Liver (tissue), 9 donors: ENCODE measurements around the gene CELA2A. TPM values are rescaled to one million over a fixed set of nuclear protein-coding genes. Genes with fewer than 3 reads are reported as not detected.

Experiments used
- DNase-seq: peaks from one replicate; pipeline ENCODE4 v3.0.0-alpha.2; 2017; ENCODE audit warnings: low spot score
- H3K27ac ChIP-seq, 2 donors: one replicate each; pipeline ENCODE4 v1.7.0; 2013; ENCODE audit warnings: inconsistent platforms in 2 of 2, low read length in 2 of 2, control low read depth in 1 of 2, low read depth in 1 of 2, mild to moderate bottlenecking in 1 of 2
- H3K27me3 ChIP-seq, 4 donors: one replicate each; pipeline versions ENCODE4 v1.6.1 to v1.7.0; 2013; ENCODE audit warnings: low read length in 3 of 4, inconsistent platforms in 1 of 4, mild to moderate bottlenecking in 1 of 4, moderate library complexity in 1 of 4; ENCODE audit not compliant: control insufficient read depth in 4 of 4, insufficient read depth in 4 of 4
- H3K36me3 ChIP-seq, 4 donors: one replicate each; pipeline versions ENCODE4 v1.6.1 to v1.7.0; 2013; ENCODE audit warnings: low read length in 3 of 4, mild to moderate bottlenecking in 3 of 4, low read depth in 1 of 4, moderate library complexity in 1 of 4; ENCODE audit not compliant: control insufficient read depth in 4 of 4, insufficient read depth in 3 of 4
- H3K4me1 ChIP-seq, 4 donors: one replicate each; pipeline versions ENCODE4 v1.6.1 to v1.7.0; 2013; ENCODE audit warnings: low read length in 3 of 4, mild to moderate bottlenecking in 3 of 4, moderate library complexity in 1 of 4; ENCODE audit not compliant: control insufficient read depth in 4 of 4, insufficient read depth in 4 of 4
- H3K4me3 ChIP-seq, 3 donors: one replicate each; pipeline versions ENCODE4 v1.6.1 to v1.7.0; 2013; ENCODE audit warnings: low read length in 3 of 3, control low read depth in 1 of 3, low read depth in 1 of 3, mild to moderate bottlenecking in 1 of 3
- H3K9ac ChIP-seq, 2 donors: one replicate each; pipeline ENCODE4 v1.7.0; 2013; ENCODE audit warnings: low read length in 2 of 2, mild to moderate bottlenecking in 2 of 2, moderate library complexity in 2 of 2, control low read depth in 1 of 2, low read depth in 1 of 2
- H3K9me3 ChIP-seq, 4 donors: one replicate each; pipeline versions ENCODE4 v1.6.1 to v1.7.0; 2013; ENCODE audit warnings: low read length in 3 of 4; ENCODE audit not compliant: control insufficient read depth in 4 of 4
- EGR1 ChIP-seq, 2 donors: IDR thresholded peaks; 2 replicates each; pipeline ENCODE4 v1.6.1; 2016 to 2018; ENCODE audit warnings: antibody characterized with exemption in 2 of 2, low read depth in 2 of 2
- FOXA2 ChIP-seq: IDR thresholded peaks from 2 replicates; pipeline ENCODE4 v1.6.1; 2016; ENCODE audit warnings: antibody characterized with exemption
- GABPA ChIP-seq, 2 donors: IDR thresholded peaks in 1 of 2; conservative IDR thresholded peaks in 1 of 2; 2 replicates each; pipeline ENCODE4 v1.6.1; 2016; ENCODE audit warnings: antibody characterized with exemption in 2 of 2, mild to moderate bottlenecking in 1 of 2, moderate library complexity in 1 of 2
- HNF4A ChIP-seq, 2 donors: conservative IDR thresholded peaks; 2 replicates each; pipeline ENCODE4 v1.6.1; 2016; ENCODE audit warnings: antibody characterized with exemption in 2 of 2, mild to moderate bottlenecking in 2 of 2
- MAX ChIP-seq: IDR thresholded peaks from 2 replicates; pipeline ENCODE4 v1.6.1; 2016; ENCODE audit warnings: antibody characterized with exemption
- RXRA ChIP-seq, 2 donors: IDR thresholded peaks; 2 replicates each; pipeline ENCODE4 v1.6.1; 2017 to 2018; ENCODE audit warnings: antibody characterized with exemption in 2 of 2, mild to moderate bottlenecking in 1 of 2
- SP1 ChIP-seq: IDR thresholded peaks from 2 replicates; pipeline ENCODE4 v1.6.1; 2018; ENCODE audit warnings: antibody characterized with exemption, mild to moderate bottlenecking
- TAF1 ChIP-seq: conservative IDR thresholded peaks from 2 replicates; pipeline ENCODE4 v1.6.1; 2016; ENCODE audit warnings: antibody characterized with exemption, mild to moderate bottlenecking
- WGBS: extraction: QIAGEN DNeasy Blood & Tissue Kit; methylation state at CpG from one replicate; pipeline ENCODE4 v1.1.7; 2013; 5-methylcytosine and 5-hydroxymethylcytosine counted together
- polyA plus RNA-seq, 2 donors: library from polyadenylated mRNA; stranded (reverse) in 1 of 2; unstranded in 1 of 2; fragments of 200-250 nt in 1 of 2; fragments of >200 nt in 1 of 2; fragmentation: Nextera tagmentation in 1 of 2; extraction: Ambion mirVana in 1 of 2; gene quantifications; one replicate each; pipeline versions ENCODE4 v1.2.1 to v1.2.3, GENCODE V29; 2013 to 2015
- total RNA-seq, 2 donors: library from RNA; depleted of rRNA; stranded (reverse); fragments of >200 nt; gene quantifications; one replicate each; pipeline ENCODE4 v1.2.3, GENCODE V29; 2014
- TF ChIP-seq, protein P1 (sequence below): fragments of 150-350 bp; IDR thresholded peaks from 2 replicates; pipeline ENCODE4 v1.5.1; 2017; ENCODE audit warnings: improper control_type of control experiment, low read depth, low read length; ENCODE audit not compliant: missing input control
- donor health status: healthy.
- donor health status: healthy.
- donor health status: healthy.
- donor health status: healthy.
- donor health status: healthy.

The CELA2A gene
- total and polyA plus RNA-seq, 4 donors, result not detected

DNA sequence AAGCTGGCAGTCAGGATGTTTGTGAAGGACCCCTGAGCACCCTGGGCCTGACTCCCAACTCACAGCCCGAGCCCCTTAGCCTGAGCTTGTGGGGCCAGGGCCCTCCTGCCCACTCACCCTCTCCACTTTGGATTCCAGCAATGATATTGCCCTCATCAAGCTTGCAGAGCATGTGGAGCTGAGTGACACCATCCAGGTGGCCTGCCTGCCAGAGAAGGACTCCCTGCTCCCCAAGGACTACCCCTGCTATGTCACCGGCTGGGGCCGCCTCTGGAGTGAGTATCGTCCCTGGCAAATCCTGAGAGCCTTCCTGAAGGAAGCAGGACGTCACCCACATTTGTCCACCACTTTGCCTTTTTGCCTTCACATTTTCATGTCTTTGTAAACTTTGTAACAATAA lies 13.3 kb upstream of the CELA2A start:
- no peaks in the 10 kb centered on the region for H3K9me3 ChIP-seq
- no peak overlapping the region for H3K27ac ChIP-seq
- no peak overlapping the region for H3K4me3 ChIP-seq
- H3K4me1 ChIP-seq, result no peaks in the 10 kb centered on the region
- no peaks in the 10 kb centered on the region for H3K27me3 ChIP-seq
- TF ChIP-seq RXRA (IDR thresholded peaks at IDR 0.05), result no peak
- TF ChIP-seq FOXA2, result no peak
- TF ChIP-seq, protein P1, sequence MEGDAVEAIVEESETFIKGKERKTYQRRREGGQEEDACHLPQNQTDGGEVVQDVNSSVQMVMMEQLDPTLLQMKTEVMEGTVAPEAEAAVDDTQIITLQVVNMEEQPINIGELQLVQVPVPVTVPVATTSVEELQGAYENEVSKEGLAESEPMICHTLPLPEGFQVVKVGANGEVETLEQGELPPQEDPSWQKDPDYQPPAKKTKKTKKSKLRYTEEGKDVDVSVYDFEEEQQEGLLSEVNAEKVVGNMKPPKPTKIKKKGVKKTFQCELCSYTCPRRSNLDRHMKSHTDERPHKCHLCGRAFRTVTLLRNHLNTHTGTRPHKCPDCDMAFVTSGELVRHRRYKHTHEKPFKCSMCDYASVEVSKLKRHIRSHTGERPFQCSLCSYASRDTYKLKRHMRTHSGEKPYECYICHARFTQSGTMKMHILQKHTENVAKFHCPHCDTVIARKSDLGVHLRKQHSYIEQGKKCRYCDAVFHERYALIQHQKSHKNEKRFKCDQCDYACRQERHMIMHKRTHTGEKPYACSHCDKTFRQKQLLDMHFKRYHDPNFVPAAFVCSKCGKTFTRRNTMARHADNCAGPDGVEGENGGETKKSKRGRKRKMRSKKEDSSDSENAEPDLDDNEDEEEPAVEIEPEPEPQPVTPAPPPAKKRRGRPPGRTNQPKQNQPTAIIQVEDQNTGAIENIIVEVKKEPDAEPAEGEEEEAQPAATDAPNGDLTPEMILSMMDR, result no peak
- no peak for TF ChIP-seq TAF1
- DNase-seq, result no peak
- H3K9ac ChIP-seq, result no peak overlapping the region
- WGBS, result 75% methylated on average over 5 of the region's 5 CpGs
- no peaks in the 10 kb centered on the region for H3K36me3 ChIP-seq

DNA sequence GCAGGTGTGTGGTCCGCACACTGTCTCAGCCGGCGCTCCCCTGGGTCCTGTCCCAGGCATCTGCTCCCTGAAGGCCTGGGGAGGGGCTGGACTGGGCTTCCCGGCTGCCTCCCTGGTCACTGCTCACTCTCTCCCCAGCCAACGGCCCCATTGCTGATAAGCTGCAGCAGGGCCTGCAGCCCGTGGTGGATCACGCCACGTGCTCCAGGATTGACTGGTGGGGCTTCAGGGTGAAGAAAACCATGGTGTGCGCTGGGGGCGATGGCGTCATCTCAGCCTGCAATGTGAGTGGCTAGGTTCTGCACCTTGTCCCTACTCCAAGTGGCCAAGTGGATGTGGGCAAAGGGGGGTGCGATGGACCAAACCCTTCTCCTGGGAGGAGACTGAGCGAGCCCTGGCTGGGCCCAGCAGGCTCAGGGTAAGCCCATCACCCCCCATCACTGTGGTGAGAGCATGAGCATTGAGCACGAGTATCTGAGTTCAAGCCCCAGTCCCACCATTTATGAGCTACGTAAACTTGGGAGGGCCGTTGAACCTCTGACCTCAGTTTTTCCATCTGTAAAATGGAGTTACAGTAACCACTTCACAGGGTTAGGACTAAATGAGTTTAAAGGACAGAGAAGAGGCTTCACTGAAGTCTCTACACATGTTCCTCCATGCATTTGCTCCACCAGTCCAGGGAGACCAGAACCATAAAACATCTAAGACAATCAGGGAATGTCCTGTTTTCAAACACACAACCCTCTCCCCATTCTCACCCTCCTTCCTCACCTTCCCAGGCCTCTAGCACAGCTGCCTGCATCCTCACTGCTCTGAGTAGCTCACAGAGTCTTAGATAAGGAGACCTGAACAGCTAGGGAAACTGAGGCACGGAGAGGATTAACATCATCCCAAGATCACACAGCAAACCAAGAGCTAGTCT lies 11.8 kb upstream of the CELA2A start:
- no peak overlapping the region for H3K9ac ChIP-seq
- no peak overlapping the region for H3K27ac ChIP-seq
- H3K27me3 ChIP-seq, result no peaks in the 10 kb centered on the region
- no peaks in the 10 kb centered on the region for H3K36me3 ChIP-seq
- H3K4me1 ChIP-seq, result no peaks in the 10 kb centered on the region
- 83% methylated on average over 17 of the region's 17 CpGs for WGBS
- no peak for DNase-seq
- no peak overlapping the region for H3K4me3 ChIP-seq
- no peaks in the 10 kb centered on the region for H3K9me3 ChIP-seq
- TF ChIP-seq SP1 (no peak), MAX (no peak), HNF4A (conservative IDR thresholded peaks at IDR 0.05) (no peak), RXRA (IDR thresholded peaks at IDR 0.05) (no peak)

DNA sequence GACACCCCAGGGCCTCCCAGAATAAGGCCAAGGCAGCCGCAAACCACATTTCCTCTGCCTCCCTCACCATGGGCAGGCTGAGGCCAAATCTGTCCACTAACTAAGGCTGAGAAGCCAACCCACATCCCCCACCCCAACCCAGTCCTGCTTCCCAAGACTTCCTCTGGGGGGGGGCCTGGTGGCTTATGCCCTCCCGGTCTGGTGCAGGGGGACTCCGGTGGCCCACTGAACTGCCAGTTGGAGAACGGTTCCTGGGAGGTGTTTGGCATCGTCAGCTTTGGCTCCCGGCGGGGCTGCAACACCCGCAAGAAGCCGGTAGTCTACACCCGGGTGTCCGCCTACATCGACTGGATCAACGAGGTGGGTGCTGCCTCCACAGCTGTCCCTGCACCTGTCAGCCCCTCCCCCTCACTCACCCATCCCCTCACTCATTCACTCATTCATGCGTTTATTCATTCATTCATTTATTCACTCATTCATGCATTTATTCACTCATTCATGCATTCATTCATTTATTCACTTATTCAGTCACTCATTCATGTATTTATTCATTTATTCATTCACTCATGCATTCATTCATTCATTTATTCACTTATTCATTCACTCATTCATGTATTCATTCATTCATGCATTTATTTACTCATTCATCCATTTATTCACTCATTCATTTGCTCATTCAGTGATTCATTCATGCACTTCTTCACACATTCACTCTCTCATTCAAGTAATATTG lies 11.0 kb upstream of the CELA2A start:
- Histone ChIP-seq H3K4me3 (no peak overlapping the region), H3K27me3 (no peaks in the 10 kb centered on the region), H3K9ac (no peak overlapping the region), H3K36me3 (no peaks in the 10 kb centered on the region), H3K4me1 (no peaks in the 10 kb centered on the region), H3K9me3 (no peaks in the 10 kb centered on the region), H3K27ac (no peak overlapping the region)
- DNase-seq, result no peak
- TF ChIP-seq EGR1 (IDR thresholded peaks at IDR 0.05; ENCODE audit: low read depth in 2 of 2), result no peak
- no peak for TF ChIP-seq TAF1
- TF ChIP-seq GABPA (IDR thresholded peaks at IDR 0.05 in 1 of 2, conservative IDR thresholded peaks at IDR 0.05 in 1 of 2), result no peak
- WGBS, result 86% methylated on average over 14 of the region's 14 CpGs
